ENCODE measurements around the gene SLC38A4. TPM values are rescaled to one million over a fixed set of nuclear protein-coding genes. Genes with fewer than 3 reads are reported as not detected.
A peak's percentile ranks its signal among the peaks of the same experiment; 100 is the strongest.
"Not testable (repeated sequence)": the region's sequence is repeated elsewhere in the genome, so short reads cannot be mapped to it uniquely, and the experiment has no call there.

Gene SLC38A4
- total and polyA plus RNA-seq, 2 donors (not counting 1 experiment from before 2014, with no cell fraction given): 5.5 to 6.1 TPM

- Histone ChIP-seq H3K36me3 (ENCODE audit: control insufficient read depth, insufficient read depth, low read length) (no peaks in the 10 kb centered on the region), H3K4me1 (ENCODE audit: control insufficient read depth, extremely low read depth, insufficient read depth, low read length) (no peaks in the 10 kb centered on the region), H3K27ac (ENCODE audit: insufficient read depth, low read length) (no peak overlapping the region), H3K4me2 (ENCODE audit: extremely low read depth, insufficient read depth, low read length) (no peak overlapping the region), H2AFZ (ENCODE audit: low read length) (no peak overlapping the region), H3K27me3 (ENCODE audit: control insufficient read depth, insufficient read depth, low read length) (no peaks in the 10 kb centered on the region), H3K79me2 (ENCODE audit: control insufficient read depth, insufficient read depth, low read length) (no peaks in the 10 kb centered on the region), H3K9me3 (ENCODE audit: control insufficient read depth, insufficient read depth, low read depth, low read length) (no peaks in the 10 kb centered on the region), H4K20me1 (ENCODE audit: control insufficient read depth, extremely low read depth, insufficient read depth, low read length) (no peaks in the 10 kb centered on the region), H3K9ac (ENCODE audit: insufficient read depth, low read length) (no peak overlapping the region), H3K4me3 (replicated peaks in 1 of 4; ENCODE audit: control extremely low read depth in 1 of 4, insufficient read depth in 1 of 4, low read depth in 3 of 4, low read length in 4 of 4) (no peak overlapping the region)
- no peak for TF ChIP-seq CTCF (conservative IDR thresholded peaks at IDR 0.05 in 1 of 2, IDR thresholded peaks at IDR 0.05 in 1 of 2; ENCODE audit: low read depth in 1 of 2, low read length in 2 of 2)
- TF ChIP-seq EZH2 (IDR thresholded peaks at IDR 0.05; ENCODE audit: low read length, missing control alignments): no peak
- no peak for DNase-seq (ENCODE audit: low read depth in 2 of 2)
Measured at GRCh38 chr12:46749322-46749721, 76.5 kb downstream of the SLC38A4 start.

GRCh38 chr12:46744283-46744682, 81.5 kb downstream of the SLC38A4 start:
- no peaks in the 10 kb centered on the region for H3K4me1 ChIP-seq (ENCODE audit: control insufficient read depth, extremely low read depth, insufficient read depth, low read length)
- no peaks in the 10 kb centered on the region for H3K9me3 ChIP-seq (ENCODE audit: control insufficient read depth, insufficient read depth, low read depth, low read length)
- no peaks in the 10 kb centered on the region for H3K27me3 ChIP-seq (ENCODE audit: control insufficient read depth, insufficient read depth, low read length)
- no peaks in the 10 kb centered on the region for H3K79me2 ChIP-seq (ENCODE audit: control insufficient read depth, insufficient read depth, low read length)
- no peak overlapping the region for H3K27ac ChIP-seq (ENCODE audit: insufficient read depth, low read length)
- no peak overlapping the region for H2AFZ ChIP-seq (ENCODE audit: low read length)
- H3K4me2 ChIP-seq (ENCODE audit: extremely low read depth, insufficient read depth, low read length): no peak overlapping the region
- no peak for TF ChIP-seq CTCF (conservative IDR thresholded peaks at IDR 0.05 in 1 of 2, IDR thresholded peaks at IDR 0.05 in 1 of 2; ENCODE audit: low read depth in 1 of 2, low read length in 2 of 2)
- TF ChIP-seq EZH2 (IDR thresholded peaks at IDR 0.05; ENCODE audit: low read length, missing control alignments): no peak
- H3K36me3 ChIP-seq (ENCODE audit: control insufficient read depth, insufficient read depth, low read length): no peaks in the 10 kb centered on the region
- DNase-seq (ENCODE audit: low read depth in 2 of 2): peak in 1 of 2 donors; percentile 9
- no peak overlapping the region for H3K4me3 ChIP-seq (replicated peaks in 1 of 4; ENCODE audit: control extremely low read depth in 1 of 4, insufficient read depth in 1 of 4, low read depth in 3 of 4, low read length in 4 of 4)
- no peak overlapping the region for H3K9ac ChIP-seq (ENCODE audit: insufficient read depth, low read length)
- H4K20me1 ChIP-seq (ENCODE audit: control insufficient read depth, extremely low read depth, insufficient read depth, low read length): no peaks in the 10 kb centered on the region

GRCh38 chr12:46743456-46743855, 82.3 kb downstream of the SLC38A4 start:
- DNase-seq (ENCODE audit: low read depth in 2 of 2): peak in 1 of 2 donors; percentile 32
- H3K9ac ChIP-seq (ENCODE audit: insufficient read depth, low read length): no peak overlapping the region
- no peaks in the 10 kb centered on the region for H4K20me1 ChIP-seq (ENCODE audit: control insufficient read depth, extremely low read depth, insufficient read depth, low read length)
- no peak overlapping the region for H3K4me2 ChIP-seq (ENCODE audit: extremely low read depth, insufficient read depth, low read length)
- H3K4me3 ChIP-seq (replicated peaks in 1 of 4; ENCODE audit: control extremely low read depth in 1 of 4, insufficient read depth in 1 of 4, low read depth in 3 of 4, low read length in 4 of 4): no peak overlapping the region
- no peaks in the 10 kb centered on the region for H3K9me3 ChIP-seq (ENCODE audit: control insufficient read depth, insufficient read depth, low read depth, low read length)
- TF ChIP-seq CTCF (conservative IDR thresholded peaks at IDR 0.05 in 1 of 2, IDR thresholded peaks at IDR 0.05 in 1 of 2; ENCODE audit: low read depth in 1 of 2, low read length in 2 of 2): no peak
- no peak for TF ChIP-seq EZH2 (IDR thresholded peaks at IDR 0.05; ENCODE audit: low read length, missing control alignments)
- no peak overlapping the region for H2AFZ ChIP-seq (ENCODE audit: low read length)
- H3K27ac ChIP-seq (ENCODE audit: insufficient read depth, low read length): no peak overlapping the region
- no peaks in the 10 kb centered on the region for H3K79me2 ChIP-seq (ENCODE audit: control insufficient read depth, insufficient read depth, low read length)
- no peaks in the 10 kb centered on the region for H3K27me3 ChIP-seq (ENCODE audit: control insufficient read depth, insufficient read depth, low read length)
- H3K4me1 ChIP-seq (ENCODE audit: control insufficient read depth, extremely low read depth, insufficient read depth, low read length): no peaks in the 10 kb centered on the region
- H3K36me3 ChIP-seq (ENCODE audit: control insufficient read depth, insufficient read depth, low read length): no peaks in the 10 kb centered on the region

GRCh38 chr12:46742271-46742670, 83.5 kb downstream of the SLC38A4 start:
- H3K9ac ChIP-seq (ENCODE audit: insufficient read depth, low read length); H3K4me1 ChIP-seq (ENCODE audit: control insufficient read depth, extremely low read depth, insufficient read depth, low read length); H4K20me1 ChIP-seq (ENCODE audit: control insufficient read depth, extremely low read depth, insufficient read depth, low read length); H3K27ac ChIP-seq (ENCODE audit: insufficient read depth, low read length); H3K4me3 ChIP-seq (replicated peaks in 1 of 4; ENCODE audit: control extremely low read depth in 1 of 4, insufficient read depth in 1 of 4, low read depth in 3 of 4, low read length in 4 of 4); DNase-seq (ENCODE audit: low read depth in 2 of 2); H3K79me2 ChIP-seq (ENCODE audit: control insufficient read depth, insufficient read depth, low read length); H3K27me3 ChIP-seq (ENCODE audit: control insufficient read depth, insufficient read depth, low read length); H3K9me3 ChIP-seq (ENCODE audit: control insufficient read depth, insufficient read depth, low read depth, low read length); H2AFZ ChIP-seq (ENCODE audit: low read length); H3K36me3 ChIP-seq (ENCODE audit: control insufficient read depth, insufficient read depth, low read length); H3K4me2 ChIP-seq (ENCODE audit: extremely low read depth, insufficient read depth, low read length): not testable (repeated sequence)
